ENCODE measurements around the gene GALNT18.

DNA sequence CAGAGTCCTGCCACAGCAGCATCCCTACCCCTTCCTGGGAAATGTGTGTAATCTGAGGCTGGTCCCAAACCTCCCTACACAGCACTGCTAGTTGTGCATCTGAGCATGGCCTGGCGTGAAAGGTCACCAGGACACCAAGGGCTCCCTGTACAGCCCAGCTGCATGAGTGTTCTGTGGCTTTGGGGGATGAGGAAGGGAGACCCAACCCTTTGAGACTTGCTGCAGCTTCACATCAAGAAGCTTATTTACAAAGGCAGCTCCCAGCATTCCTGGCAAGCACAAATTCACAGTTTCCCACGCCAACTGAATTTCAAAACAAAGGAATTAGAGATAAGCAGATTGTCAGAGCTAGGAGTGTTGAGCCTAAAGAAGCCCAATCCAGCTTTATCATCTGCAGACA lies 301.0 kb downstream of the GALNT18 start:
- no peak for TF ChIP-seq POLR2A (IDR thresholded peaks at IDR 0.05)
- TF ChIP-seq, protein P1, sequence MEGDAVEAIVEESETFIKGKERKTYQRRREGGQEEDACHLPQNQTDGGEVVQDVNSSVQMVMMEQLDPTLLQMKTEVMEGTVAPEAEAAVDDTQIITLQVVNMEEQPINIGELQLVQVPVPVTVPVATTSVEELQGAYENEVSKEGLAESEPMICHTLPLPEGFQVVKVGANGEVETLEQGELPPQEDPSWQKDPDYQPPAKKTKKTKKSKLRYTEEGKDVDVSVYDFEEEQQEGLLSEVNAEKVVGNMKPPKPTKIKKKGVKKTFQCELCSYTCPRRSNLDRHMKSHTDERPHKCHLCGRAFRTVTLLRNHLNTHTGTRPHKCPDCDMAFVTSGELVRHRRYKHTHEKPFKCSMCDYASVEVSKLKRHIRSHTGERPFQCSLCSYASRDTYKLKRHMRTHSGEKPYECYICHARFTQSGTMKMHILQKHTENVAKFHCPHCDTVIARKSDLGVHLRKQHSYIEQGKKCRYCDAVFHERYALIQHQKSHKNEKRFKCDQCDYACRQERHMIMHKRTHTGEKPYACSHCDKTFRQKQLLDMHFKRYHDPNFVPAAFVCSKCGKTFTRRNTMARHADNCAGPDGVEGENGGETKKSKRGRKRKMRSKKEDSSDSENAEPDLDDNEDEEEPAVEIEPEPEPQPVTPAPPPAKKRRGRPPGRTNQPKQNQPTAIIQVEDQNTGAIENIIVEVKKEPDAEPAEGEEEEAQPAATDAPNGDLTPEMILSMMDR (IDR thresholded peaks at IDR 0.05) = no peak
